Hypothalamus (tissue), 51 donors: Measurements from ENCODE around the gene LPXN.
"Not testable (repeated sequence)": the region's sequence is repeated elsewhere in the genome, so short reads cannot be mapped to it uniquely, and the experiment has no call there.

Experiments used
- DNase-seq, 51 donors: peaks; one replicate each; lab custom pipeline; 2025; lab: John Stamatoyannopoulos, UW

Gene LPXN

DNA sequence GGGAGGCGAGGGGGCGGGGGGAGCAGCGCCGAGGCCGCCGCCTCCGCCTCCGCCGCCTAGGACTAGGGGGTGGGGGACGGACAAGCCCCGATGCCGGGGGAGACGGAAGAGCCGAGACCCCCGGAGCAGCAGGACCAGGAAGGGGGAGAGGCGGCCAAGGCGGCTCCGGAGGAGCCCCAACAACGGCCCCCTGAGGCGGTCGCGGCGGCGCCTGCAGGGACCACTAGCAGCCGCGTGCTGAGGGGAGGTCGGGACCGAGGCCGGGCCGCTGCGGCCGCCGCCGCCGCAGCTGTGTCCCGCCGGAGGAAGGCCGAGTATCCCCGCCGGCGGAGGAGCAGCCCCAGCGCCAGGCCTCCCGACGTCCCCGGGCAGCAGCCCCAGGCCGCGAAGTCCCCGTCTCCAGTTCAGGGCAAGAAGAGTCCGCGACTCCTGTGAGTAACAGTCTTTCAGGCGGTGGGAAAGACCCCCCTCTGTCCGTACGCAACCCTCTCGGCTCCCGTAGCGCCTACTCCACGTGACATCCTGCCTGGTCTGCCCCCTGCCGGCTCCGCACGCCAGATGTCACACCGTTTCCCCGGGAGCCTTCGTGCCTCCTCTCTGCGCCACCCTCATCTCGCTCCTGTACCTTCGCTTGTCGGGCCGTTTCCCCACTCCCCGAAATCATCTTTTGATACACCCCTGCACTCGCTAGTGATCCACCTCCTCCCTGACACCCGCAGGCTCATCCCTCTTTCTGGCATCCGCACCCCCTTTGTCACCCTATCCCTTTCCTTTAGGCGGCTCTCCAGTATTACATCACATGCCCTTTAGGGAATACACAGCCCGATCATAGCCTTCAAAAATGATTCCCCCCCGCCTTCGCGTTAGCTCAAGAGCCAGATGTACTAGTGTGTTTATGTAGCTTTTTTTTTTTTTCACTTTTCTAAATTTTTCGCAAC is 3.8 kb upstream of the LPXN start:
- DNase-seq = peak; percentile 44 to 95 (median 85)

- DNase-seq = peak; percentile 82 to 99 (median 95)
These were observed 3.1 kb upstream of the LPXN start, which contains the start of gene ZFP91 for GRCh38 chr11:58578635-58579191. Gene ZFP91 (plus strand): TSS chr11:58579063. CDS start chr11:58579282, 219 bp downstream.

GRCh38 chr11:58578136-58578634 is 2.5 kb upstream of the LPXN start:
- peak; percentile 76 to 99 (median 91) for DNase-seq

DNA sequence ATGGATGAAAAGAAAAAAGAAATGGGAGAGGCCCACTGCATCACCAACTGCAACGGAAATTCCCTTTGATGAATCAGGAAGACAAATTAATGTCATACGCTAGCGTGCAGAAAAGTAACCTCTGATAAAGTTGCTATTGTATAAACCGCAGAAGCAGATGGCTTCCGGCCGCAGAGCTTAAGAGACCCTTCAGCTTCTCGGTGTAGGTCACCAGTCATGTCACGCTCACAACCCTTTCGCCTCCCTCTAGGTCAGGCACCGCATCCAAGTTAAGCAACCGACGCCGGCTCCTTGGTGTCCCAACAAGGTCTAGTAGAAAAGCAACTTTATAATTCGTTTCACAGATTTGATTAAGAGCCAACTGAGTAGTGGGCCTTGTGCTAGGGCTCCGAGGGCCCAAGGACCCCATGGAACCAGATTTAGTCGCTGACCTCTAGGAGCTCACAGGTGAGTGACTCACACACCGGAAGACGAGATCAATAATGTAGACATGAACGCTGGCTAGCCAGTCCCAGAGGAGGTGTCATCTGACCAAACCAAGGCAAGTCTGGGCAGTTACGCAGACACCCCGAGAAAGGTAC is 2.0 kb upstream of the LPXN start:
- DNase-seq = peak in 14 of 51 donors; percentile 29 to 69 (median 56)

GRCh38 chr11:58576887-58577471 is 1.3 kb upstream of the LPXN start:
- DNase-seq = peak in 2 of 51 donors; percentile 11 to 58

DNA sequence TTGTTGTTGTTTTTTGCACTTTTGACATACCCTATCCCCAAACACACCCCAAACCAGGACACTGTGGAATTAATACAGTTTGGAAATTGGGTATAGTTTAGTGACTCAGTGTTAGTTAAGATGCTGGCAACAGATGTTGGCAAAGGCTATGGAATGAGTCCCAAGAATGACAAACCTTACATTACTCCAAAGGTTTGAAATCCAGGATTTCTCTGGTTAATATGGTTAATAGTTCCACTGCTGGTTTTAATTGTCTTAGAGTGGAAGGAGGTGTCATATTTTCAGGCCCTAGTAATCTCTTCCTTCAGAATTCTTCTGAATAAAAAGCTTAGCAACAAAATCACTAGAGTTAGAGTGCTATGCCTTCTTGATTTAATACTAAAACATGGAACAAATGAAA is 775 bp downstream of the LPXN start:
- no peak for DNase-seq

GRCh38 chr11:58573451-58574104 is 2.1 kb downstream of the LPXN start:
- peak in 5 of 51 donors; percentile 3 to 39 (median 10) for DNase-seq

DNA sequence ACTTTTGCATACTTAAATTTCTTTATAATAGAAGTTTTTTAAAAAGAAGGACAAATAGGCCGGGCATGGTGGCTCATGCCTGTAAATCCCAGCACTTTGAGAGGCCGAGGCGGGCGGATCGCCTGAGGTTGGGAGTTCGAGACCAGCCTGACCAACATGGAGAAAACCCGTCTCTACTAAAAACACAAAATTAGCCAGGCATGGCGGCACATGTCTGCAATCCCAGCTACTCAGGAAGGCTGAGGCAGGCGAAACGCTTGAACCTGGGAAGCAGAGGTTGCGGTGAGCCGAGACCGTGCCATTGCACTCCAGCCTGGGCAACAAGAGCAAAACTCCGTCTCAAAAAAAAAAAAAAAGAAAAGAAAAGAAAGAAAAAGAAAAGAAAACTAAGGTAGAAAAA is 2.8 kb downstream of the LPXN start:
- not testable (repeated sequence) for DNase-seq

- DNase-seq = peak in 16 of 51 donors; percentile 4 to 45 (median 18)
These were observed 7.7 kb downstream of the LPXN start for GRCh38 chr11:58567889-58568512.

DNA sequence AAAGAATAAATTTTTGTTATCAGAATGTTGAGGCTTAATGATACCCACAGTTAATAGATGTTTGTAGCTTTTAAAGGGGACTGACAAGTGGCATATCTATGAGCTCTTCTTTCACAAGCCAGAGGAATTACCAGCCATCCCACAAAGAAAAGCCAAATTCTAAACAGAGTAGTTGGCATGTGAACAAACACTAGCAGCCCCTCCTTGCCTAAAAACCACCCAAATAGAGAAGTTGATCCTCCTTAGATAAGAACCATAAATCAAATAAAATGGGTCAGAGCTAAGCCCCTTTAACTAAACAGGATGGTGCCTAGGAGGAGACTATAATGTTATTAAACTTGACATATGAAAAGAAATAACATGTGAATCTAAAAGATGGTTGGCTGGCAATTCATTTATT is 11.4 kb downstream of the LPXN start:
- no peak for DNase-seq

DNA sequence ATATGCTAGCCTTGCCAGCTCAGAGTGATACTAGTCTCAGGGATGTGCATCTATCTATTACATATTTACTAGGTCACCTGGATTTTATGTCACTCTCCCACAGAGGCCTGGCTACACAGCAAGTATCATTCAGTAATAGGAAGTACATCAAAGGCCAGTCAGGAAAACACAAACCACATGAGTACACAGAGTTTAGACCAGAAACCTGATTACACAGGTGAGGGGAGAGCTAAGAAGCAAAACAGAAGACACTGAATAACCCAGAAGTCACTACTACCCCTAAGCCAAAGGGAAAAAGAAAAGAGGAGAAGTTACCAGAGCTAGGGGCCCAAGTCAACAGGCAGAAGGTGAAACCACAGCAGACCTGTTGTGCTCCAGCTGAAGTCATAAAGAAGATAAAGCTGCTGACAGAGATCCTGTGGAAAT is 13.3 kb downstream of the LPXN start:
- no peak for DNase-seq

DNA sequence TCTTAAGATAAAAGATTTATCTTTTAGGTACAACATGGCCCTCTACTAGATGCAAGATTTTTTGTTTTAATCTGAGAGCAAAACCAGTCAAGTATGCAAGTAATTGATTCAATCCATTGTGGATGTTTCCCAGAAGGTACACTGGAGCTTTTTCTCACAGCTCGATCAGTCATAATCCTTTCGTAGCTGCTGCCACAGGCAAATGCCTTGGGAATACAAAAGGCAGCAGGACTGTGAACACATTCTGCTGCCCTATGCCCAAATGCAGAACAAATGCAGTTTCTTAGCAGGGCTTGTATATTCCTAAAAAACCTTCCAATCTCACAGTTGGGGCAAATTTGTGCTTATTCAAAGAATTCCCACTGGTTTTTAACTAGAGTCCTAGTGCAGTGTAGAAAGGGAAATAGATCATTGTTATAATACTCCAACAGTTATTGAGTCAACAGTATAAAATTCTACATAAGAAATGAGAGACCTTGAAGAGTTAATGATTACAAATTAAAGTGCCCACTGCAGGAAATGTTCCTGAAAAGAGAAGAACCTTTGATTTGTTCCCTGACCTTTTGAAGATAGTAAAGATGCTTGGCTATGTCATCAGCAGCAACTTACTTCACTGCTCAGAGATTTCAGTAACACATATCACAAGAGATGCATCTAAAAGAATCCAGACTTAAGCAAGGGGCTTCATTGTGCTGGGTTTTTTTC is 14.1 kb downstream of the LPXN start:
- DNase-seq = peak in 3 of 51 donors; percentile 15 to 22 (median 17)

- DNase-seq = no peak
These were observed 14.8 kb downstream of the LPXN start for GRCh38 chr11:58560842-58561241.

DNA sequence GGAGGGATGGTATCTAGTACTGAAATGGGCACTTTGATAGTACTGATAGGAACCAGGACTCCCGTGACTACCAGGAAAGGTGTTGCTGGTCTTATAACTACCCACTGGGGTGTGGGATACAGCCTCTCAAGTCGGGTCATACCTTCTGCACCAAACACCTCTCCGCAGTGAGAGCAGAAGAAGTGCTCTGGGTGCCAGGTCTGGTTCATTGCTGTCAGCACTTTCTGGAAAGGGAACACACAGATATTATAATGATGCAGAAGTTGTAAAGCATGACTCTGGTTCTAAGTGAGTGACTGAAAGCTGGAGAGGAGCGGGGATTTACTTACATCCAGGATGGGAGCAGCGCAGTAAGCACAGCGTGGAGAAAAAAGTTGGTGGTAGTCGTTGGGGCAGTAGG is 26.0 kb downstream of the LPXN start:
- no peak for DNase-seq

DNA sequence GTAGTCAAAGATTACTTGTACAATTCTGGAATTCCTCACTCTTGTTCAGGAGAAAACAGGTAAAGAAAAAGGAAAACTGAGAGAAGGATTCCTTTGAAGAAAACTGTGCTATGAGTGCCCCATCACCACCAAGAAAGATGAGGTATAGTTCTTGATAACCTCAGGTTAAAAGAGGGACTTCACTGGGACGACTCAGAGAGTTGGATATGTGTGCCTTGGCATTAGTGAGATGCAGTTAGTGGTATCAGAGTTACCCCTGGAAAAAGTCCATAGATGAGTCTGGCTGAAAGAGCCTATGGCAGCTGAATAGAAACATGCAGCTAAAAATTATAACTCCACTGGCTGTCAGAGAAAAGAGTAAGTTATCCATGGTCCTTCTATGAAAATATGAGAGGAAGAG is 28.8 kb downstream of the LPXN start:
- DNase-seq = no peak

DNA sequence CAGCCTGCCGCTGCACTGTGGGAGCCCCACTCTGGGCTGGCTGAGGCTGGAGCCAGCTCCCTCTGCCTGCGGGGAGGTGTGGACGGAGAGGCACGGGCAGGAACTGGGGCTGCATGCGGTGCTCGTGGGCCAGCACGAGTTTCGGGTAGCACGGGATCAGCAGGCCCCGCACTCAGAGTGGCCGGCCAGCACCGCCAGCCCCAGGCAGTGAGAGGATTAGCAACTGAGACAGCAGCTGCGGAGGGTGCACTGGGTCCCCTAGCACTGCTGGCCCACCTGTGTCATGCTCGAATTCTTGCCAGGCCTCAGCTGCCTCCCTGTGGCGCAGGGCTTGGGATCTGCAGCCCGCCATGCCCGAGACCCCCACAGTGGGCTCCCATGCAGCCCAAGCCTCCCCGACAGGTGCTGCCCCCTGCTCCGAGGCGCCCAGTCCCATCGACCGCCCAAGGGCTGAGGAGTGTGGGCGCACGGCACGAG is 43.8 kb downstream of the LPXN start:
- no peak for DNase-seq

DNA sequence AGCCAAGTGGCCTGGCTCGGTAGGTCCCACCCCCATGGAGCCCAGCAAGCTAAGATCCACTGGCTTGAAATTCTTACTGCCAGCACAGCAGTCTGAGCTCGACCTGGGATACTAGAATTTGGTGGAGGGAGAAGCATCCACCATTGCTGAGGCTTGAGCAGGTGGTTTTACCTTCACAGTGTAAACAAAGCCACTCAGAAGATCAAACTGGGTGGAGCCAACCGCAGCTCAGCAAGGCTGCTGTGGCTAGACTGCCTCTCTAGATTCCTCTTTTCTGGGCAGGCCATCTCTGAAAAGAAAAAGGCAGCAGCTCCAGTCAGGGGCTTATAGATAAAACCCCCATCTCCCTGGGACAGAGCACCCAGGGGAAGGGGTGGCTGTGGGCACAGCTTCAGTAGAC is 45.4 kb downstream of the LPXN start:
- DNase-seq = no peak

- no peak for DNase-seq
These were observed 48.2 kb downstream of the LPXN start for GRCh38 chr11:58527429-58527828.

DNA sequence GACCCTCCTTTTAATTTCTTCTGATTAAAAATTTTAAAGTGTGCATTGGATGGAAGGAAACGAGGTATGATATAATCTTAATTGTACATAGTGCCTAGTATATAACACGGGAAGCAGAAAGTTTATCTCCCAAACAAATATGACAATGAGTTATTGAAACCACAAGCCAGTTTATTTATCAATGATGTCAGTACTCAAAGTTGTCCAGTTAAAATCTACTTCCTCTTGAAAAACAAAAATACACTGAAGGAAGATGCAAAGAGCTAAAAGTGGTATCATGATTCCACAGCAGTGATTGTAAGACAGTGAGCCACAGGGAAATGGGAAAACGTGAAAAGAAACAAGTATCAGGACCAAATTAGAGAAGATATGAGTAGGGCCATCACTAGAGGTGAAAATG is 48.9 kb downstream of the LPXN start:
- no peak for DNase-seq
